ENCODE data around the gene NKAIN1. TPM values are rescaled to one million over a fixed set of nuclear protein-coding genes. Genes with fewer than 3 reads are reported as not detected.

Gene NKAIN1
- polyA plus RNA-seq, 2 of the 4 experiments (the other 2 are of a cell fraction) = 0.74 to 0.80 TPM

DNA sequence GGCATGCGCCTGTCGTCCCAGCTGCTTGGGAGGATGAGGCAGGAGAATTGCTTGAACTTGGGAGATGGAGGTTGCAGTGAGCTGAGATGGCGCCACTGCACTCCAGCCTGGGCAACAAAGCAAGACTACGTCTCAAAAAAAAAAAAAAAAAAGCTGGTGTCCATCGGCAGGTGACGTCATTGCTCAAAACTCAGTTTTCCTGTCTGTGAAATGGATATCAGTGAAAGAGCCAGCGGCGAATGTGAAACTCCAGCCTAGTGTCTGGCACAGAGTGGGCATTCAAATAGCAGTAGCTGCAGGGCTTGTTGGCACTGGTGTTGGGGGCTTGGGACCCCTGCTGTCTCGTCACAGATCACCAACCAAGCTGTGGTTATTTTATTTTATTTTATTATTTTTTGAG, 75.8 kb downstream of the NKAIN1 start:
- Histone ChIP-seq H3K27ac (no peak overlapping the region), H3K4me2 (no peak overlapping the region), H3K4me1 (0 out of 3 replicates have a peak, but pooled peaks cover 4% of the 10 kb centered on the region), H3K4me3 (no peak overlapping the region), H3K9me3 (no peaks in the 10 kb centered on the region)
- FAIRE-seq (no peak), DNase-seq (ENCODE audit: low read depth in 1 of 2, low spot score in 1 of 2) (no peak), ATAC-seq (no peak)
- POLR2A ChIA-PET = no interaction called here
- TF ChIP-seq RNF2 (IDR thresholded peaks at IDR 0.05; ENCODE audit: borderline replicate concordance, low read depth) (no peak), FOSB (CRISPR knock-in tag; IDR thresholded peaks at IDR 0.05) (no peak), POLR2A (IDR thresholded peaks at IDR 0.05; ENCODE audit: low read length) (no peak), MAZ (IDR thresholded peaks at IDR 0.05; ENCODE audit: borderline replicate concordance, low read depth, low read length) (no peak), FOSL2 (IDR thresholded peaks at IDR 0.05) (no peak), FOSL2 (CRISPR knock-in tag; IDR thresholded peaks at IDR 0.05) (no peak), NR3C1 (IDR thresholded peaks at IDR 0.05) (no peak), ESRRA (IDR thresholded peaks at IDR 0.05; ENCODE audit: borderline replicate concordance, low read length) (no peak), BHLHE40 (IDR thresholded peaks at IDR 0.05; ENCODE audit: low read depth, low read length) (no peak), EP300 (IDR thresholded peaks at IDR 0.05) (no peak), ZSCAN20 (CRISPR knock-in tag; IDR thresholded peaks at IDR 0.05) (no peak), SREBF2 (IDR thresholded peaks at IDR 0.05) (no peak), CBX2 (IDR thresholded peaks at IDR 0.05; ENCODE audit: borderline replicate concordance, low read depth) (no peak)
- TF ChIP-seq, protein P1, sequence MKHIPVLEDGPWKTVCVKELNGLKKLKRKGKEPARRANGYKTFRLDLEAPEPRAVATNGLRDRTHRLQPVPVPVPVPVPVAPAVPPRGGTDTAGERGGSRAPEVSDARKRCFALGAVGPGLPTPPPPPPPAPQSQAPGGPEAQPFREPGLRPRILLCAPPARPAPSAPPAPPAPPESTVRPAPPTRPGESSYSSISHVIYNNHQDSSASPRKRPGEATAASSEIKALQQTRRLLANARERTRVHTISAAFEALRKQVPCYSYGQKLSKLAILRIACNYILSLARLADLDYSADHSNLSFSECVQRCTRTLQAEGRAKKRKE (CRISPR knock-in tag; IDR thresholded peaks at IDR 0.05; ENCODE audit: low read depth) = no peak
- TF ChIP-seq, protein P2, sequence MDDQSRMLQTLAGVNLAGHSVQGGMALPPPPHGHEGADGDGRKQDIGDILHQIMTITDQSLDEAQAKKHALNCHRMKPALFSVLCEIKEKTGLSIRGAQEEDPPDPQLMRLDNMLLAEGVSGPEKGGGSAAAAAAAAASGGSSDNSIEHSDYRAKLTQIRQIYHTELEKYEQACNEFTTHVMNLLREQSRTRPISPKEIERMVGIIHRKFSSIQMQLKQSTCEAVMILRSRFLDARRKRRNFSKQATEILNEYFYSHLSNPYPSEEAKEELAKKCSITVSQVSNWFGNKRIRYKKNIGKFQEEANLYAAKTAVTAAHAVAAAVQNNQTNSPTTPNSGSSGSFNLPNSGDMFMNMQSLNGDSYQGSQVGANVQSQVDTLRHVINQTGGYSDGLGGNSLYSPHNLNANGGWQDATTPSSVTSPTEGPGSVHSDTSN (IDR thresholded peaks at IDR 0.05) = no peak
- TF ChIP-seq, protein P3, sequence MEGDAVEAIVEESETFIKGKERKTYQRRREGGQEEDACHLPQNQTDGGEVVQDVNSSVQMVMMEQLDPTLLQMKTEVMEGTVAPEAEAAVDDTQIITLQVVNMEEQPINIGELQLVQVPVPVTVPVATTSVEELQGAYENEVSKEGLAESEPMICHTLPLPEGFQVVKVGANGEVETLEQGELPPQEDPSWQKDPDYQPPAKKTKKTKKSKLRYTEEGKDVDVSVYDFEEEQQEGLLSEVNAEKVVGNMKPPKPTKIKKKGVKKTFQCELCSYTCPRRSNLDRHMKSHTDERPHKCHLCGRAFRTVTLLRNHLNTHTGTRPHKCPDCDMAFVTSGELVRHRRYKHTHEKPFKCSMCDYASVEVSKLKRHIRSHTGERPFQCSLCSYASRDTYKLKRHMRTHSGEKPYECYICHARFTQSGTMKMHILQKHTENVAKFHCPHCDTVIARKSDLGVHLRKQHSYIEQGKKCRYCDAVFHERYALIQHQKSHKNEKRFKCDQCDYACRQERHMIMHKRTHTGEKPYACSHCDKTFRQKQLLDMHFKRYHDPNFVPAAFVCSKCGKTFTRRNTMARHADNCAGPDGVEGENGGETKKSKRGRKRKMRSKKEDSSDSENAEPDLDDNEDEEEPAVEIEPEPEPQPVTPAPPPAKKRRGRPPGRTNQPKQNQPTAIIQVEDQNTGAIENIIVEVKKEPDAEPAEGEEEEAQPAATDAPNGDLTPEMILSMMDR (IDR thresholded peaks at IDR 0.05) = no peak
- CTCF ChIA-PET = interaction anchor here (0.6 to 18.5 kb wide), 10 partner anchors 11 to 421 kb away, joined by 3 to 201 read pairs (median 3); no protein-coding TSS in a partner anchor
- WGBS (ENCODE audit: missing lambda C conversion rate) = 84% methylated on average over 9 of the region's 9 CpGs

DNA sequence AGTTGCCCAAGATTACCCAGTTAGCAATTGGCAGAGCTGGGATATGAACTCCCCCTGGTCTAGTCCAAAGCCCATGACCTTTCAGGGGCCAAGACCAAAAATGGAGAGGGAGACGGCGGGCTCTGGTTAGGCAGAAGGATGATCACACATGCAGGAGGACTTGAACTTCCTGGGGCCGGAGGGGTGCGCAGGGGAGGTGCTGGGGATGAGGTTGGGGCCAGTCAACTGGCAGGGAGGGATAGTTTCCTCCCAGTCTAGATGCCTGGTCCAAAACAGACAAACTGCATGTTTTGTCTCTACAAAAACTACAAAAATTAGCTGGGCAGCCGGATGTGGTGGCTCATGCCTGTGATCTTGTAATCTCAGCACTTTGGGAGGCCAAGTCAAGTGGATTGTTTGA, 78.1 kb downstream of the NKAIN1 start:
- ChIA-PET POLR2A (no interaction called here), CTCF (interaction anchor here (0.6 to 18.5 kb wide), 9 partner anchors 8 to 379 kb away, joined by 3 to 201 read pairs (median 4); no protein-coding TSS in a partner anchor)
- DNase-seq (ENCODE audit: low read depth in 1 of 2, low spot score in 1 of 2) = no peak
- Histone ChIP-seq H3K4me1 (0 out of 3 replicates have a peak, but pooled peaks cover 4% of the 10 kb centered on the region), H3K4me2 (no peak overlapping the region), H3K9me3 (no peaks in the 10 kb centered on the region), H3K27ac (no peak overlapping the region), H3K4me3 (no peak overlapping the region)
- TF ChIP-seq, protein P4, sequence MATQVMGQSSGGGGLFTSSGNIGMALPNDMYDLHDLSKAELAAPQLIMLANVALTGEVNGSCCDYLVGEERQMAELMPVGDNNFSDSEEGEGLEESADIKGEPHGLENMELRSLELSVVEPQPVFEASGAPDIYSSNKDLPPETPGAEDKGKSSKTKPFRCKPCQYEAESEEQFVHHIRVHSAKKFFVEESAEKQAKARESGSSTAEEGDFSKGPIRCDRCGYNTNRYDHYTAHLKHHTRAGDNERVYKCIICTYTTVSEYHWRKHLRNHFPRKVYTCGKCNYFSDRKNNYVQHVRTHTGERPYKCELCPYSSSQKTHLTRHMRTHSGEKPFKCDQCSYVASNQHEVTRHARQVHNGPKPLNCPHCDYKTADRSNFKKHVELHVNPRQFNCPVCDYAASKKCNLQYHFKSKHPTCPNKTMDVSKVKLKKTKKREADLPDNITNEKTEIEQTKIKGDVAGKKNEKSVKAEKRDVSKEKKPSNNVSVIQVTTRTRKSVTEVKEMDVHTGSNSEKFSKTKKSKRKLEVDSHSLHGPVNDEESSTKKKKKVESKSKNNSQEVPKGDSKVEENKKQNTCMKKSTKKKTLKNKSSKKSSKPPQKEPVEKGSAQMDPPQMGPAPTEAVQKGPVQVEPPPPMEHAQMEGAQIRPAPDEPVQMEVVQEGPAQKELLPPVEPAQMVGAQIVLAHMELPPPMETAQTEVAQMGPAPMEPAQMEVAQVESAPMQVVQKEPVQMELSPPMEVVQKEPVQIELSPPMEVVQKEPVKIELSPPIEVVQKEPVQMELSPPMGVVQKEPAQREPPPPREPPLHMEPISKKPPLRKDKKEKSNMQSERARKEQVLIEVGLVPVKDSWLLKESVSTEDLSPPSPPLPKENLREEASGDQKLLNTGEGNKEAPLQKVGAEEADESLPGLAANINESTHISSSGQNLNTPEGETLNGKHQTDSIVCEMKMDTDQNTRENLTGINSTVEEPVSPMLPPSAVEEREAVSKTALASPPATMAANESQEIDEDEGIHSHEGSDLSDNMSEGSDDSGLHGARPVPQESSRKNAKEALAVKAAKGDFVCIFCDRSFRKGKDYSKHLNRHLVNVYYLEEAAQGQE (IDR thresholded peaks at IDR 0.05) = no peak
- no peak for TF ChIP-seq CHD4 (IDR thresholded peaks at IDR 0.05; ENCODE audit: borderline replicate concordance)
- TF ChIP-seq RNF2 (IDR thresholded peaks at IDR 0.05; ENCODE audit: borderline replicate concordance, low read depth) = no peak
- TF ChIP-seq FOSB (CRISPR knock-in tag; IDR thresholded peaks at IDR 0.05) = no peak
- no peak for TF ChIP-seq ESRRA (IDR thresholded peaks at IDR 0.05; ENCODE audit: borderline replicate concordance, low read length)
- TF ChIP-seq EHF (CRISPR knock-in tag; IDR thresholded peaks at IDR 0.05) = no peak
- TF ChIP-seq, protein P5, sequence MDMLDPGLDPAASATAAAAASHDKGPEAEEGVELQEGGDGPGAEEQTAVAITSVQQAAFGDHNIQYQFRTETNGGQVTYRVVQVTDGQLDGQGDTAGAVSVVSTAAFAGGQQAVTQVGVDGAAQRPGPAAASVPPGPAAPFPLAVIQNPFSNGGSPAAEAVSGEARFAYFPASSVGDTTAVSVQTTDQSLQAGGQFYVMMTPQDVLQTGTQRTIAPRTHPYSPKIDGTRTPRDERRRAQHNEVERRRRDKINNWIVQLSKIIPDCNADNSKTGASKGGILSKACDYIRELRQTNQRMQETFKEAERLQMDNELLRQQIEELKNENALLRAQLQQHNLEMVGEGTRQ (IDR thresholded peaks at IDR 0.05) = no peak
- TF ChIP-seq RAD21 (conservative IDR thresholded peaks at IDR 0.05 in 1 of 2, IDR thresholded peaks at IDR 0.05 in 1 of 2) = no peak
- TF ChIP-seq JUN (IDR thresholded peaks at IDR 0.05) = no peak
- TF ChIP-seq CBX2 (IDR thresholded peaks at IDR 0.05; ENCODE audit: borderline replicate concordance, low read depth) = no peak
- no peak for TF ChIP-seq SMC3 (IDR thresholded peaks at IDR 0.05)
- FAIRE-seq = no peak
- ATAC-seq = no peak
- WGBS (ENCODE audit: missing lambda C conversion rate) = 85% methylated on average over 5 of the region's 5 CpGs

Measured in A549 (cell line).